Skin epidermis (tissue), 12 donors: ENCODE results near the gene PSMD11.

Experiments
- H3K27ac ChIP-seq, 21 experiments: fragments of 200-600 bp; sonication (generic) in 11 of 21; one replicate each; pipeline ENCODE4 v1.5.0; 2020; ENCODE audit warnings: mild to moderate bottlenecking in 3 of 21, inconsistent platforms in 2 of 21, moderate library complexity in 2 of 21
- H3K4me3 ChIP-seq, 7 experiments: fragments of 200-600 bp; sonication (generic) in 2 of 7; one replicate each; pipeline ENCODE4 v1.5.0; 2020; ENCODE audit warnings: inconsistent platforms in 2 of 7, mild to moderate bottlenecking in 2 of 7, moderate library complexity in 1 of 7

The PSMD11 gene

DNA sequence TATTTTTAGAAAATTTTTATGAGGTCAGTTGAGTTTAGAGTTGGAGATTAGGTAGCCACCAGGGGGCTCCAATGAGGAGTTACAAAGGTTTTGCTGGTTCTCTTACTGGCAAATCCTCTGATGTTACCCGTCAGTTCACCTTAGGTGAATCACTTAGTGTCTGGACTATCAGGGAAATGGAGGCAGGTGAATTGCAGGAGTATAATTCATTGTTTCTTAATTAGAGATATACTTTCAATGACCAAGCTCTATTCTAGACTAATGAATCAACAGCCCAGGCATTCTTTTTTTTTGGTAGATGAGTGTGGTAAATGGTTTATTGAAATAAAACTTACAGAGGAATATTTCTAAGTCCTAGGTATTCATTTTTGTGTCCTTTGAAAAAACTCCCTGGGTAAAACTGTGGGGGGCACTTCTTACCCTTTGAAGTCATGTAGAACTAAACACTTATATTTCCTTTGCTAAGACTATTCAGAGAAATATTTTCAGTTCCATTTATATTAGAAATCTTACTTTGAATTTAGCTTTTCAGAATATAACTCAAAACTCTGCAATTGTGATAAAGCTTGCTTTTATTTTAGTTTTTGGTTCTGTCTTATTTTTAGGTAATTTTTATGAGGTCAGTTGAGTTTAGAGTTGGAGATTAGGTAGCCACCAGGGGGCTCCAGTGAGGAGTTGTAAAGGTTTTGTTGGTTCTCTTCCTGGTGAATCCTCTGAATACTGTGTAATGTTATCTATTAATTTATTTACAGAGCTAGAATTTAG, 17.7 kb downstream of the PSMD11 start:
- no peak overlapping the region for H3K27ac ChIP-seq
- no peak overlapping the region for H3K4me3 ChIP-seq

GRCh38 chr17:32463304-32463703, 19.0 kb downstream of the PSMD11 start:
- Histone ChIP-seq H3K27ac (no peak overlapping the region), H3K4me3 (no peak overlapping the region)

- Histone ChIP-seq H3K4me3 (no peak overlapping the region), H3K27ac (no peak overlapping the region)
Measured at GRCh38 chr17:32464374-32464773, 20.1 kb downstream of the PSMD11 start.

- Histone ChIP-seq H3K4me3 (no peak overlapping the region), H3K27ac (no peak overlapping the region)
Measured at GRCh38 chr17:32467949-32468348, 23.6 kb downstream of the PSMD11 start.

DNA sequence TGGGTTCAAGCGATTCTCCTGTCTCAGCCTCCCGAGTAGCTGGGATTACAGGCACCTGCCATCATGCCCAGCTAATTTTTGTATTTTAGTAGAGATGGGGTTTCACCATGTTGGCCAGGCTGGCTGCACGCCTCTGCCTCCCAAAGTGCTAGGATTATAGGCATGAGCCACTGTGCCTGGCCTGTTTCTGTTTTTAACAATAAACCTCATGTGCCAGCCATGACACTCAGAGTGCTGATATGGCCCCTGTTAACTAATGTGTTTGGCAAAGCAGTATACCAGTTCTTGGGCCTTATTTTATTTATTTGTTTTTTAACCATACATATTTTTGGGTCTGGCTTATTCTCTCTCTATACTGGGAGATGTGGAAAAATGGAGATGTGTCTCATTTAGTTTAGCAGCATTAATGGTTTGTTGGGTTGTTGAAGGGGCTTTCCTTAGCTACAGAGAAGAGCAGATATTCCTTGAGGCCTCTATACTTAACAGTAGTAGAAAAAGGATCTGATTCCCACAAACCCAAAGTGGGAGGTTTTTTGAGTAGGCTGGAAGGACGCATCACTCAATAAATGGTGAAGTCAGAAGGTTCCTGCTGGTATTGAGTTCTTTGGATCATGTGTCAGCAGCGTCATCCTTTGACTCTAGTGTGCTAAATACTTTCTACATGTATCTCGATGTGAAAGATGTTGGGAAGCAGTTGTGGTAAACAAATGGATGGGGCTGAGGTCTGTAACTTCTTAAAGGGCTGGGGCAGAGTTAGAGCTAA, 26.3 kb downstream of the PSMD11 start:
- no peak overlapping the region for H3K4me3 ChIP-seq

GRCh38 chr17:32471652-32472051, 27.3 kb downstream of the PSMD11 start:
- no peak overlapping the region for H3K4me3 ChIP-seq
- no peak overlapping the region for H3K27ac ChIP-seq

More for the DNA sequence above, 26.3 kb downstream of the PSMD11 start:
- H3K27ac ChIP-seq: no peak overlapping the region

- Histone ChIP-seq H3K27ac (no peak overlapping the region), H3K4me3 (no peak overlapping the region)
Measured at GRCh38 chr17:32475258-32475657, 30.9 kb downstream of the PSMD11 start.

DNA sequence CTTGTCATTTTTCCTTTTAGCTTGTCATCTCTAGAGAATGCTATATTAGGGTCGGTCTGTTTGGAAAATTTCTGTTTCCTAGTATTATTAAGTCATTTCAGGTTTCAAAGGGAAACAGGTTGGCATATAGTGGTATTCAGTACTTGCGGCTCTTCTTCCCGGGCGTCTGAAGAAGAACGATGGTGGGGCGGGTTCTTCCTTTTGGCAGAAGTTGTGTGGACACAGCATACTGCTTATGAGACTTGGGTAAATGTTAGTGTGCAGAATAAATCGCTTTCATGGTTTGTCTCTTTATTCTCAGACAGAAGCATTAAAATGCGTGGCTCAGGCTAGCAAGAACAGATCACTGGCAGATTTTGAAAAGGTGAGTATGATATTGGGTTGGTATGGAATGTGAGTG, 32.9 kb downstream of the PSMD11 start:
- Histone ChIP-seq H3K27ac (no peak overlapping the region), H3K4me3 (no peak overlapping the region)

- no peak overlapping the region for H3K27ac ChIP-seq
Measured at GRCh38 chr17:32479074-32479617, 34.8 kb downstream of the PSMD11 start.

DNA sequence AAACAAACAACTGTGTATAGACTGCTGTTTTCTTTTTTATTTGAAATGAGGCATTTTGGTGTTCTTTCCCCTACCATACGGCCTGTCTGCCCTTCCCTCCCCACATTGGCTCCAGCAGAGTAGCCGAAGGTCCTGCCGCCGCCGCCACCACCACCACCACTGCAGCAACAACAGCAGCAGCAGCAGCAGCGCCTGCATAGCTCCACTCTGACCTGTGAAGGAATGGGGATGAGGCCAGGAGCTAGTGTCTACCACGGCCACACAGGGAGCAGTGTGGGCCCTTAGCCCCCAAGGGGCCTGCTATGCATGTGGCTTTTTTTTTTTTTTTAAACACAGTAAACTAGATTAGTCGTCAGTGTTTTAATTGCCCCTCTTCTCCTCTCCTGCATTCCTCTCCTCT, 36.9 kb downstream of the PSMD11 start:
- H3K27ac ChIP-seq: no peak overlapping the region
- no peak overlapping the region for H3K4me3 ChIP-seq

More at GRCh38 chr17:32479074-32479617, 34.8 kb downstream of the PSMD11 start:
- H3K4me3 ChIP-seq: no peak overlapping the region

DNA sequence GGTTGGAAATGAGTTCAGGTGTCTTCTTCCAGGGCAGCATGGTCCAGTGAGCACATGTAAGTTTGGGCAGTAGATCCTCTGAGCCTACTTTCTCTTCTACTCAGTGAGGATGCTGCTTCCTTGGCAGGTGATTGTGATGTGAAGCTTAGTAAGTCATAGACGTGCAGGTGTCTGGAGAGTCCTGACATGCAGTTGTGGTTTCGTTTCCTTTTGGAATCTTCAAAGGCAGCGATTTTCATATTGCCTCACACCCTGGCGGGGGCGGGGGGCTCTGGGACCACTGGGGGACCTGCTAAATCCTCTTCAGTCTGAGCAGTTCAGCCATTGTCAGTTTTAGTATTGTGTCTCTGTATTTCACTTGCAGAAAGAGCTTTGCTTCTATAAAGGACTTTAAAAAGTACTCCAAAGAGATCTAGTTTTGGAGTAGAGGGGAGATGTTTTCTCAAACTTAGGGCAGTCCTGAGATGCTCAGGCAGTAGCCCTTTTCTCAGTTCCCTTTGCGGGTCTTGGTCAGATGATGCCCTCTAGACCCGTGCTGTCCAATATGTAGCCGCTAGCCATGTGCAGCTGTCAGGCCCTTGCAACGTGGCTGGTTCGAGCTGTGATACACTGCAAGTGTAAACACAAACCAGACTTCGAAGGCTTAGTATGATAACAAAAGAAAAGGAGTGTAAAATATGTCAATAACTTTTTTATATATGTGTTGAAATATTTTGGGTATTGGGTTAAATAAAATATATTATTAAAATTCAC, 38.4 kb downstream of the PSMD11 start:
- Histone ChIP-seq H3K27ac (peak overlapping the region in 11 of 21 experiments; percentile 30 to 76 (median 61)), H3K4me3 (no peak overlapping the region)

- Histone ChIP-seq H3K27ac (peak overlapping the region in 14 of 21 experiments; percentile 18 to 76 (median 60)), H3K4me3 (no peak overlapping the region)
Measured at GRCh38 chr17:32483451-32484019, 39.2 kb downstream of the PSMD11 start.

DNA sequence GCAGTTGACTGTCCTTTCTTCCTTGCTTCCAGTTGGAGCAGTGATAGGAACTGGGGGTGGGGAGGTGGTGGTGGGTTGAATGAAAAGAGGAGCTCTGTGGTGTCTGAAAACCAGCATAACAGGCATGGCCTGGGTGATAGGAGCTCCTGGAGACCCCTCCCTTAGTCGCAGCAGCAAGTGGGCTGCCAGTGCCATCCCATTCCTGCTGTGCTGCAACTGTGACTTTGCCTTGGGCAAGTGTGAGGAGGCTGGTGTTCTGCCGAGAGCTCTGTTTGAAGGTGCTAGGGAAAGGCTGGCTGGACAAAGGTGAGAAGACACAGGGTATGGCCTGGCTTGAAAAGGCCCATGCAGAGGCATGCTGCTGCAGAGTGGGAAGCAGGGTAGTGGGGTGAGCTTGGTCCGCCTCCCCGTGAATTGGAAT, 39.7 kb downstream of the PSMD11 start:
- H3K4me3 ChIP-seq: no peak overlapping the region
- peak overlapping the region in 10 of 21 experiments; percentile 27 to 76 (median 60) for H3K27ac ChIP-seq

DNA sequence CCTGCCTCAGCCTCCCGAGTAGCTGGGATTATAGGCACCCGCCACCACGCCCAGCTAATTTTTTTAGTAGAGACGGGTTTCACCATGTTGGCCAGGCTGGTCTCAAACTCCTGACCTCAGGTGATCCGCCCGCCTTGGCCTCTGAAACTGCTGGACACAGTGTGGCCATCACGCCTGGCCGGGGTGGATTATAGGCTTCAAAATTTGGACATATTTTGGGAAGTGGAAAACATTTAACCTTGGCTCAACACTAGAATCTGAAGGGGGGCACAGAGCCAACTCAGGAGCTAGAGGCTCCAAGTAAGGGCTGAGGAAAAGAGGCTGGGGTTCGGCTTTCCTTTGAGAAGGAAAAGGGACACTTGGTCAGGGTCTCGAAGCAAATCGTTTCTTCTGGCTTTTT, 40.3 kb downstream of the PSMD11 start:
- Histone ChIP-seq H3K27ac (no peak overlapping the region), H3K4me3 (no peak overlapping the region)

GRCh38 chr17:32485261-32486110, 41.2 kb downstream of the PSMD11 start:
- H3K27ac ChIP-seq: peak overlapping the region in 18 of 21 experiments; percentile 29 to 83 (median 66)
- peak overlapping the region in 6 of 7 experiments; percentile 40 to 67 (median 54) for H3K4me3 ChIP-seq

DNA sequence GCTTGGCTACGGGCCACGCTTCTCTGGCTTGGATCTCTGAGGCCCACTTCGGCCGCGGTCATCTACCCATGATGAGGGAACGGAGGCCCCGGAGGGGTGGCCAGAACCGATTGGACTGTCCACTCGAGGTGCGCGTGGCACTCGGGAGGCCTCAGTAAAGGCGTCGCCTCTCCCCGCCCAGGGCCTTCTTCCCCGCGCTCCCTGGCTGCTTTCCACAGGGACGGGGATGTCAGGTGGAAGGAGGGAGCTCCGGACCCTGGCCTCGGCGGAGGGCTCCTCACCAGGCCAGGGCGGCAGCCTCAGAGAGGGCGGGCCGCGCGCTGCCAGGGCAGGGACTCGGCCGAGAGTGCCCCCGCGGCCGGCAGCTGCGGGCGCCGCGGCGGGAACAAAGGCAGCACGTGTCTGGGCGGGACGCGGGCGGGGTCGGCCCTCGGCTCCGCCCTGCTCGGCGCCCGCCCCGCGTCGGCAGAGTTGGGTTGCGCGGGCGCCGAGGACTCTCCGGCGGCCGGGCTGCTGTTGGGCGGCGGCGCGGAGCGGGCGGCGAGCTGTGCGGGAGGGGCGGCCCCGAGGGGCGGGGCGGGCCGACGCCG, 41.9 kb downstream of the PSMD11 start:
- peak overlapping the region; percentile 15 to 67 (median 48) for H3K4me3 ChIP-seq
- peak overlapping the region in 19 of 21 experiments; percentile 29 to 83 (median 65) for H3K27ac ChIP-seq

GRCh38 chr17:32486701-32487472, 42.6 kb downstream of the PSMD11 start, which contains the start of gene CDK5R1:
Gene CDK5R1, plus strand, starts transcription at chr17:32486993. Its CDS starts 628 bp downstream, at chr17:32487621.
- peak within 1 kb of the TSS; percentile 39 to 67 (median 54) for H3K4me3 ChIP-seq
- H3K27ac ChIP-seq: peak within 1 kb of the TSS in 19 of 21 experiments; percentile 37 to 83 (median 70)
